Measurements from ENCODE around the gene MLC1. TPM values are rescaled to one million over a fixed set of nuclear protein-coding genes. Genes with fewer than 3 reads are reported as not detected.

Gene MLC1
- total RNA-seq, 1 donor from 2014 or later, result not detected

DNA sequence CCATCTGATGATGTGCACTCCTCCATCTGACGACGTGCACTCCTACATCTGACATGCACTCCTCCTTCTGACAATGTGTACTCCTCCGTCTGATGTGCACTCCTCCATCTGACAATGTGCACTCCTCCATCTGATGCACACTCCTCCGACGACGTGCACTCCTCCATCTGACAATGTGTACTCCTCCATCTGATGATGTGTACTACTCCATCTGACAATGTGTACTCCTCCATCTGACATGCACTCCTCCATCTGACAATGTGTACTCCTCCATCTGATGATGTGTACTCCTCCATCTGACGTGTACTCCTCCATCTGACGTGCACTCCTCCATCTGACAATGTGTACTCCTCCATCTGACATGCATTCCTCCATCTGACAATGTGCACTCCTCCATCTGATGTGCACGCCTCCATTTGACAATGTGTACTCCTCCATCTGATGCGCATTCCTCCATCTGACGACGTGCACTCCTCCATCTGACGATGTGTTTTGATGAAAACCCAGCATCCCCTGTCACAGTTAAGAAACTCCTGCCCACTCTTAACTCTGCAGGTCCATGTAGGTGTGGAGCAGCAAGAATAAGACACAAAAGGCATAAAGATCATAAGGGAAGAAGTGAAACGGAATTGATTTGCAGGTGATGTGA, 62.9 kb downstream of the MLC1 start:
- Mint-ChIP-seq H3K4me1 (ENCODE audit: low read depth) (peaks cover 1% of the 10 kb centered on the region), H3K4me3 (ENCODE audit: low read depth) (no peak overlapping the region), H3K27ac (no peak overlapping the region), H3K9me3 (ENCODE audit: low read depth) (no peaks in the 10 kb centered on the region), H3K27me3 (peaks cover 18% of the 10 kb centered on the region), H3K36me3 (ENCODE audit: insufficient read depth) (no peaks in the 10 kb centered on the region)
- DNase-seq (ENCODE audit: low spot score, unreplicated experiment), result no peak
- TF ChIP-seq, protein P1, sequence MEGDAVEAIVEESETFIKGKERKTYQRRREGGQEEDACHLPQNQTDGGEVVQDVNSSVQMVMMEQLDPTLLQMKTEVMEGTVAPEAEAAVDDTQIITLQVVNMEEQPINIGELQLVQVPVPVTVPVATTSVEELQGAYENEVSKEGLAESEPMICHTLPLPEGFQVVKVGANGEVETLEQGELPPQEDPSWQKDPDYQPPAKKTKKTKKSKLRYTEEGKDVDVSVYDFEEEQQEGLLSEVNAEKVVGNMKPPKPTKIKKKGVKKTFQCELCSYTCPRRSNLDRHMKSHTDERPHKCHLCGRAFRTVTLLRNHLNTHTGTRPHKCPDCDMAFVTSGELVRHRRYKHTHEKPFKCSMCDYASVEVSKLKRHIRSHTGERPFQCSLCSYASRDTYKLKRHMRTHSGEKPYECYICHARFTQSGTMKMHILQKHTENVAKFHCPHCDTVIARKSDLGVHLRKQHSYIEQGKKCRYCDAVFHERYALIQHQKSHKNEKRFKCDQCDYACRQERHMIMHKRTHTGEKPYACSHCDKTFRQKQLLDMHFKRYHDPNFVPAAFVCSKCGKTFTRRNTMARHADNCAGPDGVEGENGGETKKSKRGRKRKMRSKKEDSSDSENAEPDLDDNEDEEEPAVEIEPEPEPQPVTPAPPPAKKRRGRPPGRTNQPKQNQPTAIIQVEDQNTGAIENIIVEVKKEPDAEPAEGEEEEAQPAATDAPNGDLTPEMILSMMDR (IDR thresholded peaks at IDR 0.05; ENCODE audit: unreplicated experiment), result no peak

DNA sequence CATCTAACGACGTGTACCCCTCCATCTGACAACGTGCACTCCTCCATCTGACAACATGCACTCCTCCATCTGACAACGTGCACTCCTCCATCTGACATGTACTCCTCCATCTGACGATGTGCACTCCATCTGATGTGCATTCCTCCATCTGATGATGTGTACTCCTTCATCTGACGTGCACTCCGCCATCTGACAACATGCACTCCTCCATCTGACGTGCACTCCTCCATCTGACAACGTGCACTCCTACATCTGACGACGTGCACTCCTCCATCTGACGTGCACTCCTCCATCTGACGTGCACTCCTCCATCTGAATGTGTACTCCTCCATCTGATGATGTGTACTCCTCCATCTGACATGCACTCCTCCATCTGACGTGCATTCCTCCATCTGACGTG, 64.6 kb downstream of the MLC1 start:
- no peak overlapping the region for H3K27ac Mint-ChIP-seq
- DNase-seq (ENCODE audit: low spot score, unreplicated experiment), result no peak
- H3K9me3 Mint-ChIP-seq (ENCODE audit: low read depth), result no peaks in the 10 kb centered on the region
- TF ChIP-seq, protein P1 (IDR thresholded peaks at IDR 0.05; ENCODE audit: unreplicated experiment), result no peak
- peaks cover 13% of the 10 kb centered on the region for H3K27me3 Mint-ChIP-seq
- no peaks in the 10 kb centered on the region for H3K36me3 Mint-ChIP-seq (ENCODE audit: insufficient read depth)
- peaks cover 1% of the 10 kb centered on the region for H3K4me1 Mint-ChIP-seq (ENCODE audit: low read depth)
- no peak overlapping the region for H3K4me3 Mint-ChIP-seq (ENCODE audit: low read depth)

DNA sequence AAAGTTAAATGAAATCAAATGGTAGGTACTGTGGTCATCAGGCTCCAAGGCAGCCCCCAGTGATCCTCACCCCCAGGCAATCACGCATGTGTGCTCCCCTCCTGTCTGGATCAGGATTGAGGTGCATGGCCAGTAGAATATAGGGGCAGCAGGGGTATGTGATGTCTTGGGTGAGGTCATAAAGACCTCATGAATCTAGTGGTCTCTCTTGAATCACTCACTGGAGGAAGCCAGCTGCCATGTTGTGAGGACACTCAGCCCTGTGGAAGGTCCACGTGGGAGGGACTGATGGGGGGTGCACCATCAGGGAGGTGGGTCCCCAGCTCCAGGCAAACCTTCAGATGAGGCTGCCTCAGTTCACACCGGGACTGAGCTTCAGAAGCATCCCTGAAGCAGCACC, 65.9 kb downstream of the MLC1 start:
- H3K9me3 Mint-ChIP-seq (ENCODE audit: low read depth), result no peaks in the 10 kb centered on the region
- peaks cover 5% of the 10 kb centered on the region for H3K27me3 Mint-ChIP-seq
- H3K4me1 Mint-ChIP-seq (ENCODE audit: low read depth), result peaks cover 1% of the 10 kb centered on the region
- H3K27ac Mint-ChIP-seq, result no peak overlapping the region
- H3K4me3 Mint-ChIP-seq (ENCODE audit: low read depth), result no peak overlapping the region
- TF ChIP-seq, protein P1 (IDR thresholded peaks at IDR 0.05; ENCODE audit: unreplicated experiment), result no peak
- no peak for DNase-seq (ENCODE audit: low spot score, unreplicated experiment)
- no peaks in the 10 kb centered on the region for H3K36me3 Mint-ChIP-seq (ENCODE audit: insufficient read depth)

DNA sequence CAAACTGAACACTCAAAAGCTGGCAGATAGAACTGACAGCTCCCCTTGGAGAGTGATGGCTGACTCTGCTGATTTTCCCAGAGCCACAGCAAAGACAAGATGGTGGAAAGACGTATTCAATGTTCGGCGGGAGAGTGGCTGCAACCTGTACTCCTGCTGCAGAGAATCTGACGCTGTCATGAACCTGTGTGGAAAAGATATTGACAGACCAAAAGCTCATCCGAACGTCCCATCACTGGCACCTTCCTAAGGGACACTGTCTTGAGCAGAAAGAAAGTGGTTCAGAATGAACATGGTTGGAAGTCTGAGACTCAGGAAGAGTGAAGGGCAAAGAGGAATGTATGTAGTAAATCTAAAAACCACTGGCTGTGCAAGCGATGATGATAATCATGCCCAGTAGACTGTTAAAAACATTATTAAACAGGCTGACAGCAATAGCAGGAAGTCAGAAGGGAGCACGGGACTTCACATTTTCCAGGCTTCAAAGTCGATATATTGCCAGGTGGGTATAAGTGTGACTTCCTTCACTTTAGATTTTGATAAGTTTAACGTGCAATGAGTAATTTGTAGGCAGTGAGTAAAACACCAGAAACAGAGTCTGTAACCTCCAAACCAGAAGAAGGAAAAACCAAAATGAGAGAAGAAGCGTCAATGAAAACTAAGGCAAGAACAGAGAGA, 66.5 kb downstream of the MLC1 start:
- no peak overlapping the region for H3K27ac Mint-ChIP-seq
- DNase-seq (ENCODE audit: low spot score, unreplicated experiment), result no peak
- H3K4me3 Mint-ChIP-seq (ENCODE audit: low read depth), result no peak overlapping the region
- H3K9me3 Mint-ChIP-seq (ENCODE audit: low read depth), result no peaks in the 10 kb centered on the region
- peaks cover 1% of the 10 kb centered on the region for H3K4me1 Mint-ChIP-seq (ENCODE audit: low read depth)
- peaks cover 6% of the 10 kb centered on the region for H3K27me3 Mint-ChIP-seq
- no peaks in the 10 kb centered on the region for H3K36me3 Mint-ChIP-seq (ENCODE audit: insufficient read depth)
- TF ChIP-seq, protein P1 (IDR thresholded peaks at IDR 0.05; ENCODE audit: unreplicated experiment), result no peak

DNA sequence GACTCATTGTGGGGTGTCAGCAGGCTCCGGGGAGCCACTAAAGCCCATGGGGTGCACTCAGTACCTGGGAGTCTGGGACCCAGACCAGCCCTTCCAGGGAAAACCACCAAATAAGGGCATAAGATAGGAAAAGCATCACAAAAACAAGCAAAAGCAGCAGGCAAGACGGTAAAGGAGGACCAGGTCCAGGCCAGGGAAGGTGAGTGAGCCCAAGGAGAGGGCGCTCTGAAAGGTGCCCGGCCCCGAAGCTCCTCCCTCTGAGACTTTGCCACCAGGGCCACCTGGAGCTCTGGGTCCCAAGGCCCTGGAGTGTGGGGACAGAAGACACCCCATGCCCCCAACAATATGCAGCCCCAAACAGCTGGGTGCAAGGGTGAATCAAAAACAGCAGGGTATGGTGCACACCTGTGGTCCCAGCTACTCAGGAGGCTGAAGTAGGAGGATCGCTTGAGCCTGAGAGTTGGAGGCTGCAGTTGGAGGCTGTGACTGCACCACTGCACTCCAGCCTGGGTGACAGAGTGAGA, 67.5 kb downstream of the MLC1 start:
- no peaks in the 10 kb centered on the region for H3K9me3 Mint-ChIP-seq (ENCODE audit: low read depth)
- TF ChIP-seq, protein P1 (IDR thresholded peaks at IDR 0.05; ENCODE audit: unreplicated experiment), result no peak
- peaks cover 1% of the 10 kb centered on the region for H3K4me1 Mint-ChIP-seq (ENCODE audit: low read depth)
- no peaks in the 10 kb centered on the region for H3K36me3 Mint-ChIP-seq (ENCODE audit: insufficient read depth)
- DNase-seq (ENCODE audit: low spot score, unreplicated experiment), result no peak
- H3K27me3 Mint-ChIP-seq, result peaks cover 9% of the 10 kb centered on the region
- H3K27ac Mint-ChIP-seq, result no peak overlapping the region
- H3K4me3 Mint-ChIP-seq (ENCODE audit: low read depth), result no peak overlapping the region
